VCaP (cell line): ENCODE measurements around the gene SDK2.

ENCODE experiments used
- H3K27ac ChIP-seq: fragments of 450-650 bp; 2 replicates; pipeline ENCODE4 v1.5.1; 2017
- CTCF ChIP-seq: fragments of 450-650 bp; conservative IDR thresholded peaks from 2 replicates; pipeline ENCODE4 v1.5.1; 2017; ENCODE audit warnings: mild to moderate bottlenecking, moderate library complexity

SDK2 gene

GRCh38 chr17:73358668-73359067 lies 285.6 kb downstream of the SDK2 start:
- no peak for TF ChIP-seq CTCF
- no peak overlapping the region for H3K27ac ChIP-seq

GRCh38 chr17:73357981-73358380 lies 286.3 kb downstream of the SDK2 start:
- TF ChIP-seq CTCF = no peak
- no peak overlapping the region for H3K27ac ChIP-seq

DNA sequence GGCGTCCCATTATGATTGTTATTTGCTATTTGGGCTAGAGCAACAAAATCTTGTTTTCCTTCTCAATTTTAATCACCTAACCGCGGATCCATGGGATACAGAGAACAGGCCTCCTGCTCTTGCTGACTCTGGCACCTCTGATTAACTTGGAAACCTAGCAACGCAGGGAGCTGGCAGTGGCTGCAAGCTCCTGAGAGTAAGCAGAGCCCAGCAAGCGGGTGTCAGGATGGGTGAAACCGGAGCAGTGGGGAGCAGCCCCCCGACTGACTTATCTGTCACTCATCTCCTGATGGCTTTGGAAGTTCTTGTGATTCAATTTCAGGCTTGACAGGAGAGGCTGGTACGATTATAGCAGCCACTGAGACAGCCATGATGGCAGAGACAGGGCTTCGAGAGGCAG lies 286.9 kb downstream of the SDK2 start:
- H3K27ac ChIP-seq = no peak overlapping the region
- no peak for TF ChIP-seq CTCF

DNA sequence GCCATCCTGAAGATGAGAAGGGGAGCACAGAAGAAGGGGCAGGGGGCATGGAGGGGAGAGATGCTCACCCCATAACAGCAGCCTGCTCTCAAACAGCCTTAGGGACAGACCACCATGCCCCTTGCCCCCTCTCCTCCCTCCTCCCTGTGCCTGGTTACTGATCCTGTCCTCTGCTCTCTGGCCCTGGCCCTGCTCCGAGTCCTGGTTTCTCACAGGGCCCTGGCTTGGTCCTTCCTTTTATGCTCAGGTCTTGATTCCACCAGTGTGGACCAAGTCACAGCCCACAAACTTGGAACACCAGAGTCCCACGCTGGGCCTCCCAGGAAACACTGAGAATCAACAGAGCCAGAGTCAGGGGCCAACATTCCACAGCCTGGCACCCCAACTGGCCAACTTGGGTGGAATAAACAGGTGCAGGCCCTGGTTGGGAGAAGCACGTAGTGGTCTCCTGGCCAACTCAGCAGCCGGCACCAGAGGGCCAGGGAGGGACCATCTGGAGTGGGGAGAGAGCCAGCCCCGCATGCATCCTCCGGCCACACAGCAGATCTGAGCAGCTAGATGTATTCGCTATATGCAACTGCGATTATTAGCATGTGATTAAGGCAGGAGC lies 287.6 kb downstream of the SDK2 start:
- no peak for TF ChIP-seq CTCF
- H3K27ac ChIP-seq = no peak overlapping the region

DNA sequence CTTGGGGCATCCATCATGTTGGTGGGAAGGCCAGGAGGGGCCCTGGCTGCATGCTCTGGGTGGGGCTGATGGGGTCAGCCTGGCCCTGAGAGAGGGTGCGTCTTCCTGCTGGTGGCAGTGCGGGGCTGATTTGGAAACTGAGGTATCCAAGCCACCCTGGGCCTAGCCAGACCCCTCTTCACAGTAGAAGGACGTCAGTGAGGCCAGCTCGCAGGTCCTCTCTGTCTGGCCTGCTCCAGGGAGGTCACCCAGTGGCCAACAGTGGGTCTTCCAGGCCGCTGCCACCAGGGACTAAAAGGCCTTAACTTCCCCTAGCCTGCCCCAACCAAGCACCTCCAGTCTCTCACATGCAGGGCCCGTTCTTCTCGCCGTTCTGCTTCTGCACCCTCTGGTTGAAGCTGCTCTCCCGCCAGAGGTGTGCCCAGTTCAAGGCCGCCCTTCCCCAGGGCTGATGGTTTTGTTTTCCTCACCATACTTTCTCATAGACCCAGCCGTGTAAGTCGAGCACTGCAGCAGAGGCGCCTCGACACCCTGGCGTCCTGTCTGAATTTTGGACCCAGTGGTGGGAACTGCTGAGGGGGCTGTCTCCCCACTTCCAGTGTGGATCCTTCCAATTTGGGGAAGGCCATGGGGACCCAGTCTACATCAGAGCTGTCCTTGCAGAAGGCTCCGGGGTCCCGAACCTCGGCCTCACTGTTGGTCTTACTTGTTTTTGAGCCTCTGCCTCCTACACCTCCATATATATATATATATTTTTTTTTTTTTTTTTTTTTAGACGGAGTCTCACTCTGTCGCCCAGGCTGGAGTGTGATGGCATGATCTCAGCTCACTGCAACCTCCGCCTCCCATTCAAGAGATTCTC lies 289.6 kb downstream of the SDK2 start:
- no peak for TF ChIP-seq CTCF
- H3K27ac ChIP-seq = no peak overlapping the region

- no peak overlapping the region for H3K27ac ChIP-seq
- TF ChIP-seq CTCF = no peak
These were observed 292.0 kb downstream of the SDK2 start for GRCh38 chr17:73352261-73352660.

- TF ChIP-seq CTCF = no peak
- no peak overlapping the region for H3K27ac ChIP-seq
These were observed 292.5 kb downstream of the SDK2 start for GRCh38 chr17:73351764-73352163.
